Gastrocnemius medialis (tissue), 4 donors: ENCODE data around the gene TEX11.

ENCODE experiments used
- POLR2A ChIP-seq, 2 donors: fragments of 450-650 bp; IDR thresholded peaks; one replicate each; pipeline ENCODE4 v1.6.1; 2017; ENCODE audit warnings: antibody characterized with exemption in 2 of 2, mild to moderate bottlenecking in 2 of 2, moderate library complexity in 2 of 2
- TF ChIP-seq, protein P1 (sequence below), 5 experiments: fragments of 450-650 bp in 3 of 5; fragments of 200-600 bp in 2 of 5; sonication (generic) in 2 of 5; IDR thresholded peaks in 4 of 5; conservative IDR thresholded peaks in 1 of 5; 1 replicate in 4 of 5; 2 replicates in 1 of 5; pipeline ENCODE4 v1.5.1; 2016 to 2019; ENCODE audit warnings: antibody characterized with exemption in 5 of 5, mild to moderate bottlenecking in 3 of 5, moderate library complexity in 3 of 5

DNA sequence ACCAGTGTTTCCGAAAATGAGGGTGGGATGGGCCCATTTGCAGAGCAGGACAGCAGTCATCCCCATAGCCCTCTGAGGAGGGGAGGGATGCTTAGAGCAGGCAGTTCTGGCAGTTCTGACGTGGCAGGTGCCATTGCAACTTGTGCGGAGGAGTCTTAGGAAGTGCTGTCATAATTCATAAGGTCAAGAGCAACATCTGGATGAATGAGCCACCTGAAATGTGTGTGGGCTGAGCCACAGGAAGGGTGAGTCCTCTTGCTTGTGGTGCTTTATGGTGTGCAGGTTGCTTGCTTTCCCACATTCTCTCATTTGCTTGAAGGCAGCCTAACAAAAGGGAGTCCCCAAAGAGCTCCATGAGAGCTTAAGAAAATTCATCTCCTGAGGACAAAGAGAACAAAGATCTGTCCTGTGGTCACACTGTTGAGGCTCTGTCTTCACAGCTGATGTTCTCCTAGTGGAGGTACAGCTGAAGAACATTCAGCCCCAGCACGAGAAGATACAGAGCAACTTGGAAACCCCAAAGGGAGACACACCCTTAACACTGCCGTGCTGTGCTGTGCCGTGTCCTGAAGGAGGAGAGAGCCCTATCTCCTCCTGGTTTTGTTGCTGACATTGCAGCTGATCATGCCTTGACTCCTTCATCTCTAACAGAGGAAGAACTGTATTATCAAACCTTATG lies 403.6 kb downstream of the TEX11 start:
- TF ChIP-seq, protein P1, sequence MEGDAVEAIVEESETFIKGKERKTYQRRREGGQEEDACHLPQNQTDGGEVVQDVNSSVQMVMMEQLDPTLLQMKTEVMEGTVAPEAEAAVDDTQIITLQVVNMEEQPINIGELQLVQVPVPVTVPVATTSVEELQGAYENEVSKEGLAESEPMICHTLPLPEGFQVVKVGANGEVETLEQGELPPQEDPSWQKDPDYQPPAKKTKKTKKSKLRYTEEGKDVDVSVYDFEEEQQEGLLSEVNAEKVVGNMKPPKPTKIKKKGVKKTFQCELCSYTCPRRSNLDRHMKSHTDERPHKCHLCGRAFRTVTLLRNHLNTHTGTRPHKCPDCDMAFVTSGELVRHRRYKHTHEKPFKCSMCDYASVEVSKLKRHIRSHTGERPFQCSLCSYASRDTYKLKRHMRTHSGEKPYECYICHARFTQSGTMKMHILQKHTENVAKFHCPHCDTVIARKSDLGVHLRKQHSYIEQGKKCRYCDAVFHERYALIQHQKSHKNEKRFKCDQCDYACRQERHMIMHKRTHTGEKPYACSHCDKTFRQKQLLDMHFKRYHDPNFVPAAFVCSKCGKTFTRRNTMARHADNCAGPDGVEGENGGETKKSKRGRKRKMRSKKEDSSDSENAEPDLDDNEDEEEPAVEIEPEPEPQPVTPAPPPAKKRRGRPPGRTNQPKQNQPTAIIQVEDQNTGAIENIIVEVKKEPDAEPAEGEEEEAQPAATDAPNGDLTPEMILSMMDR (IDR thresholded peaks at IDR 0.05 in 4 of 5, conservative IDR thresholded peaks at IDR 0.05 in 1 of 5), result no peak
- no peak for TF ChIP-seq POLR2A (IDR thresholded peaks at IDR 0.05)
